GM18907 (cell line): ENCODE results near the gene E2F4.

ENCODE experiments used
- ATAC-seq: cut with Tn5 transposase; IDR thresholded peaks from one replicate; pipeline ENCODE4 v1.9.1; 2021; ENCODE audit warnings: mild to moderate bottlenecking, moderate library complexity; ENCODE audit not compliant: unreplicated experiment

E2F4 gene

DNA sequence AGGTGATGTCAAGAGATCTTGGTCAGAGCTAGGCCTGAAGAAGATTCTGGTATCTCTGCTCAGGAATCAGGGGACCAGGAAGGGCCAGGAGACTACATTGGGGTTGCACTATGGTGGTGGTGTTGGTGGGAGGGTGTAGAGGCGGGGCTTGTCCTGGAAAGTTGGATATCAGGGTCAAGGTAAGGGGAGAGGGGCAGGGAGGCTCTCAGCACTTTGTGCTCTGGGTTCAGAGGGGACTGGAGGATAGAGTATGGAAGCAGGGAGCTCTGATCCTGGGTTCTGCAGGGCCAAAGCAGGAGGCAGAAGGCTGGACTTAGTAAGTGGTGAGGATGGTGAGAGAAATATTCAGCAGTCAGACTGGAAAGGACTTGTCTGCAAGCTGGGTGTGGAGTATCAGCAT, 18.6 kb upstream of the E2F4 start:
- ATAC-seq, result no peak

DNA sequence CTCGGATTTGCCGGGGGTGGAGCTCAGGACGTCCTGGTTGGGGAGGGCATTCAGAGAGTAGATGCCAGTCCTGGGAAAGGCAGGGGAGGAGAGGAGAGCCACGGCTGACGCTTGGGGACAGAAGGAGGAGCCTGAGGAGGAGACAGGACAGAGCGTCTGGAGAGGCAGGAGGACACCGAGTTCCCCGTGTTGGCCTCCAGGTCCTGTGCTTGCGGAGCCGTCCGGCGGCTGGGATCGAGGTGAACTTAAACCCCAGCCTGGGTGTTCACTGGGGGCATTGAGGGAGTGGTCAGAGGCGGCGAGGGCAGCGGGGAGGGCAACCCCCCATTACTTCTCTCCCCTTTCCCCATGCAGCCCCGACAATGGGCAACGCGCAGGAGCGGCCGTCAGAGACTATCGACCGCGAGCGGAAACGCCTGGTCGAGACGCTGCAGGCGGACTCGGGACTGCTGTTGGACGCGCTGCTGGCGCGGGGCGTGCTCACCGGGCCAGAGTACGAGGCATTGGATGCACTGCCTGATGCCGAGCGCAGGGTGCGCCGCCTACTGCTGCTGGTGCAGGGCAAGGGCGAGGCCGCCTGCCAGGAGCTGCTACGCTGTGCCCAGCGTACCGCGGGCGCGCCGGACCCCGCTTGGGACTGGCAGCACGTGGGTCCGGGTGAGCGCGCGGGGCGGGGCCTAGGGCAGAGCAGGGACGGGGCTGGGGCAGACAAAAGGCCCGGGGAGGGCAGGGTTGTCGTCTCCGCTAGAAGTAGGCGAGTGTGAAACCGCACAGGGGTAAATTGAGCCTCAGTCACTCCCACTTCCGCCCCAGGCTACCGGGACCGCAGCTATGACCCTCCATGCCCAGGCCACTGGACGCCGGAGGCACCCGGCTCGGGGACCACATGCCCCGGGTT, 17.9 kb upstream of the E2F4 start:
- peak; percentile 45 for ATAC-seq

DNA sequence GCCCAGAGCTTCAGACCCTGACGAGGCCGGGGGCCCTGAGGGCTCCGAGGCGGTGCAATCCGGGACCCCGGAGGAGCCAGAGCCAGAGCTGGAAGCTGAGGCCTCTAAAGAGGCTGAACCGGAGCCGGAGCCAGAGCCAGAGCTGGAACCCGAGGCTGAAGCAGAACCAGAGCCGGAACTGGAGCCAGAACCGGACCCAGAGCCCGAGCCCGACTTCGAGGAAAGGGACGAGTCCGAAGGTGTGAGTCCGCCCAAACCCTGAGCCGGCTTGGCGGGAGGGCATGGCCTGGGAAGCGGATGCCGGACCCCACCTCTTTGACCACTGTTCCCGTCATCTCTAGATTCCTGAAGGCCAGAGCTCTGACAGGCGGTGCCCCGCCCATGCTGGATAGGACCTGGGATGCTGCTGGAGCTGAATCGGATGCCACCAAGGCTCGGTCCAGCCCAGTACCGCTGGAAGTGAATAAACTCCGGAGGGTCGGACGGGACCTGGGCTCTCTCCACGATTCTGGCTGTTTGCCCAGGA, 17.2 kb upstream of the E2F4 start:
- no peak for ATAC-seq

DNA sequence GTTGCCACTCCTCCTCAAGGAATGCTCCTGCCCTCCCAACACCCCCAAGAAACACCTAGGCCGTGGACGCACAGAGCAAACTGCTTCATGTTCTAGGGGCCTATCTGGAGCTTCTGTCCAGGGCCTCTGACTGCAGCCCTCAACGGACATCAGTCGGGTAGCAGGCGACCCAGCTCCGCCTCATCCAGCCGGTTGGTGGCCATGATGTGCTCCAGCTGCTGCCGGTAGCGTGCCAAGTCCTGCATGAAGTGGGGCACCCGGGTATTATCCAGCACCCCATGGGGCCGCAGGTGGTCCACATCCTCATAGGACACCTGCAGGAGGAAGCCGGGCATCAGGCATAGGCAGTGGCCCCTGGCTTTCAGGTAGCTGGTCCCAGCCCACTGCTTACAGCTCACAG, 15.3 kb upstream of the E2F4 start:
- ATAC-seq, result no peak

DNA sequence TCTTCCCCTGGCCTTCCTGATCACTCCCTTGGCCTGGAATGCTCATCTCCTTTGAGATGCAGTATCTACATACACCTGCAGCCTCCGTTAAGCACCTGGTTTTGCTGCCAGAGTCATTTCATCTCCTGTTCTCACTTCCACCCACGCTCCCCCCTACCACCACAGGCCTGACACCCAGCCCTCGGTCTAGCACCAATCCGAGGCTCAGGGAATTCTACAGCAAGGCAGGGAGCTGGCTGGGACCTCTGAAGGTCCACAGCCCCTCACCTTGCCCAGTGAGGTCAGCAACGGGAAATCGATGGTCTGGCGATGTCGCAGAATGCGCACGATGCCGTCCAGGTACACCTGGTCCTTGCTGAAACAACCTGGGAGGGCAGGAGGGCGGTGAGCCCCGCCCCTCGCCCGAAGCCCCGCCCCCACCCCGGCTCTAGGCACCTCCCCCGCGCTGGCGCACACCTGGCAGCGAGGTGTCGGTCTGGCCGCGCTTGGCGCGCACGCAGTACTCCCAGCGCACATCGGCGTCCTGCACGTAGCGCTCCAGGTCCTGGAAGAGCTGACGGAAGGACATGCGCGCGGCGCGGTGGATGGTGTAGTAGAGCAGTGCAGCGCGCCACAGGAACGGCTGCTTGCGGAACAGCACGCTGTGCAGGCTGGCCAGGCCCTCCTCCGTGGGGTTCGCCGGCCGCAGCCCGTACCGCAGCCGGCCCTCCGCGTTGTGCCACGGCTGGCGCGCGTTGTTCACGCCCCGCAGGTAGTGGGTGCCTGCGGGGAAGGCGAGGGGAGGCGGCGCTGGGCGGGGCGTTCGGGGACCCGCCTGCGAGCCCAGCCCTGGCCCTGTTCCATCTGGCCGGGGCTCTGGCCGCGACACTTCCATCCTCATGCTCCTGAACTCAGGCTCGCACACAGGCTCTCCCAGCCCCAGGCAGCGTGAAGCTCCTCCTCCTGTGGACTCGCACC, 13.9 kb upstream of the E2F4 start:
- ATAC-seq, result no peak

DNA sequence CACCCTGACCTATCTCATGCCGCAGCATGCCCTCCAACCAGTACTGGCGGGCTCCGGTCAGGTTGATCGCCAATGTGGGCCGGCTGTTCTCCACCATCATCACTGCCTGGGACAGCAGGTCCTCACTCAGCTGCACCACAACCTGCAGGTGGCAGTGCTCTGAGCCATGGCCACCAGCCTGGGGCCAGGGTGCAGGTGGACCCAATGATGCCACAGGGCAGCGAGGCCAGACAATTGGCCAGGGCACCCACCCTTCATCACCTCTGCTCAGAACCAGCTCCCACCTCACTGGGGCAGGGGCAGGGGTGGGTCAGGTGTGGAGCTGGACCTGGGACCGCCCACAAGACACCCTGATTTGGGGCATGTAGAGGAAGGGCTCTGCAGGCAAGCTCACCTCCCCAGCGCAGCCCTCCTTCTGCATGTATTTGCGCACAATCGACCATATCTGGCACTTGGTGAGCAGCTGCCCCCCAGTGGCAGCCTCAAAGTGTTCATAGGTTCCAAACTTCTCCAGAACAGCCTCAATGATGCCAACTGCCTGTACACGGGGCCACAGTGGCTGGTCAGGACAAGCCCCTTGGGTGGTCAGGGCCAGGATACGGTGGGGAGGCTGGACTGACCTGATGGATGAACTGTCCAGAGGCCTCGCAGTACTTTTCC, 12.4 kb upstream of the E2F4 start:
- no peak for ATAC-seq

DNA sequence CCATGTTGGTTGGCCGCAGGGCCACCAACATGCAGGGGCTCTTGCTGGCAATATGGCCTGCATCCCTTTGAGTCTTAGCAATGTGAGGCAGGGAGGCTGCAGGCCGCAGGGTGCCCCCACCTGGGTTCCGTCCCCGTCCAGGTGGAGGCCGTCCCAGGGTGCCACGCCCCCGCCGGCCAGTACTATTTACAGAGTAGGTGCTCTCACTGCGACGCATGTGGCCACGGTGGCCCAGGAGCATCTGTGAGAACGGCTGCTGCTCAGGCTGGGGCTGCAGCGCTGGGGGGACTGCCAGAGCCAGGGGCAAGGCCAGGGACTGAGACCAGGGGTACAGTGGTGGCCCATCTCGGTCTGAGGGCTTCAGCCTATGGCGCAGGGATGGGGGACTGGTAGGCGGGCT, 11.8 kb upstream of the E2F4 start:
- no peak for ATAC-seq

DNA sequence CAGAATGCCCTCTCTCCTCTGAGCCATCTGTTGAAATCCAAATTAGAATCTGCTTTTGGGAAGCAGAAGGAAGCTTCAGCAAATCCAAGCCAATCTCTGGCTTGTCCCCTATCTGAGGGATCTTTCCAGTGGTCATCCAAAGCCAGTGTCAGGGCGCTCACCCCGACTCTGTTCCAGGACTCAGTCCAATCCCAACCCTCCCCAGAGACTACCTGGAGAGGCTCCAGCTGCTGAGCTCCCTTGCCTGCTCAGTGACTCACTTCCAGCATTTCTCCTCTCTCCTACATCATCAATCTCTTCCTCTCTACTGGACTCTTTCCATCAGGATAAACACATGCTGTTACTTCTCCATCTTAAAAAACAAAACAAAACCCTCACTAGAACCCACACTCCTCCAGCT, 10.6 kb upstream of the E2F4 start:
- no peak for ATAC-seq

DNA sequence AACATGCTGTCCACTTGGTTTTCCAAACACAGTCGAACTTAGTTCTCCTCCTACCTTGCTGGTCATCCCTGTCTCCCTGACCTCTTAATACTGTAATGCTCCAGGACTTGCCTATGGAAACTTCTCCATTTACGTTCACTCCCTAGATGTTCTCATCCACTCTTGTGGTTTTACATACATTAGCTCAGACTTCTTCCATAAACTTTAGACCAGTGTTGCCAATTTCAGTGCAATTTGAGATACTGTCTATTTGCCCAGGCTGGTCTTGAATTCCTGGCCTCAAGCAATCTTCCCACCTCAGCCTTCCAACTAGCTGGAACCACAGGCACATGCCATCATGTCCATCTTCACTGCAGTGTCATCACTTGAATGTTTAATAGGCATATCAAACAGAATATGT, 9.7 kb upstream of the E2F4 start:
- no peak for ATAC-seq

DNA sequence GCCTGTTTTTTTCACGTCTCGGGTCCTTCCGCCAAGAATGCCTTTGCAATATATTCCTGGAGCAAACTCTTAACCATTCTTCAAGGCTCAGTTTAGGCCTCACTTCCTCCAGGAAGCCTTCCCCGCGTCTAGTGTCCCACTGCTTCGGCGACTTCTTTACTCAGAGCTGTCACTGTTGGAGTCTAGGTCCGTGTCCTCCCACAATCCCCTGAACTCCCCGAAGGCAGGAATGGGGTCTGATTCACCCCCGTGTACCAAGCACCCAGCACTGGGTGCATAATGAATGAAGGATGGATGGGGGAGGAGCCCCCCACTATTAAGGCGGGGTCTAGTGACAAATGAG, 8.7 kb upstream of the E2F4 start:
- no peak for ATAC-seq

DNA sequence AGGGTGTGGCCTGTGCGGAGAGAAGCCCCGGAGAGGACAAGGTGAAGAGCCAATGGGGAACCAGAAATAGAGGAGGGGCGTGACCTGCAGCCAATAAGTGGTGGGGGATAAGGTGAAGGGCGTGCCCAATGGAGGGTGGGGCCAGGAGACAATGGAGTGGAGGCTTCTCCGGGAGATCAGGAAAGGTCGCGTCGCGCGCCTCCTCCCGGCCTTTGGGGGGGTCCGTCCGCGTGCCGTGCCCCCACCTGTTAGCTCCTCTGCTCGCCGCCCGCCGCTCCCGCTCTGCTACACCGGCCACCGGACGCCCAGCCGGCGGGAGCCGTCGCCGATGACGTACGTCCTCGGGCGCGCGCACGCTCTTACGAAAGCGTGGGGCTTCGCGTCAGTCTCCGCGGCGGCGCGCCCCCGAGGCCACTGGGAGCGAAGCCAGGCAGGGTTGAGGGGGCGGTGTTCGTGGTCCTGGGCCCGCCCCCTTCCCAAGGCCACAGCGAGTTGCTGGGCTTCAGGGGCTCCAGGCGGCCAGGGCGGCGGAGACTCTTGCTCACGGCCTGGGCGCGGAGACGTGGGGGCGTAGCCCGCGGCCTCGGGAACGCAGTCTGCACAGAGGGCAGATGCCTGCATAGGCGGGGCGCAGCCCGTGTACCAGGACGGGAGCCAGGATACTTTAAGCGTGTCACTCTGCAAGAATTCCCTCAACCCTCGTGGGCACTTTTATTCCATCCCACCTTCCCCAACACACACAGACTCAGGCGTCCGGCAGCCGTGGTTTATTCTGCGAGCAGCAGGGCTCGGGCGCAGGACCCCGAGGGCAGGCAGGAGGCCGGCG, 8.1 kb upstream of the E2F4 start, which contains the start of gene MATCAP1:
Gene MATCAP1, minus strand, starts transcription at position 337 of the 826 bp plus-strand sequence. CDS start 3,353 bp downstream, outside the sequence.
- peak; percentile 88 for ATAC-seq

DNA sequence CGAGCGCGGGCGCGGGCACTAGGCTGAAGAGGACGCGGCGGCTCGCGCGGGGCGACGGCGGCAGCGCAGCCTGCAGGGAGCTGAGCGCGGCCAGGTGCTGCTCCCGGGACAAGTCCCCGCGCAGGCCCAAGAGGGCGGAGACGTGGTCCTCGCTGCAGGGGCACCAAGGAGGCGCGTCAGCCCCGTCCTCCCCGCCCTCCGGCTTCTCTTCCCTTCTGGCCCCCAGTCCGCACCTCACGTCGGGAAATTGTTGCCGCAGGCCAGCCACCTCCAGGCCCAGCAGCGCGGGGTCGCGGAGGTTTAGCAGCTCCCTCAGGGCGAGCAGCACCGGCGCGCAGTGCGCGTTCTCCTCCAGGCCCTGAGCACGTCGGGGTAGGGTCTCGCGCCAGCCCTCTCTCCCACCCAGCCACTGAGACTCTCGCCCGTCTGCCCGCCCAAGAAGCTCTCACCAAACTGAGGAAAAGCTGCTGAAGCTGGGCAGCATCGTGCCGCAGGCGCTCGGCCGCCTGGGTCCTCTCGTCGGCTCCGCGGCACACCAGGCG, 7.4 kb upstream of the E2F4 start:
- peak; percentile 10 for ATAC-seq

DNA sequence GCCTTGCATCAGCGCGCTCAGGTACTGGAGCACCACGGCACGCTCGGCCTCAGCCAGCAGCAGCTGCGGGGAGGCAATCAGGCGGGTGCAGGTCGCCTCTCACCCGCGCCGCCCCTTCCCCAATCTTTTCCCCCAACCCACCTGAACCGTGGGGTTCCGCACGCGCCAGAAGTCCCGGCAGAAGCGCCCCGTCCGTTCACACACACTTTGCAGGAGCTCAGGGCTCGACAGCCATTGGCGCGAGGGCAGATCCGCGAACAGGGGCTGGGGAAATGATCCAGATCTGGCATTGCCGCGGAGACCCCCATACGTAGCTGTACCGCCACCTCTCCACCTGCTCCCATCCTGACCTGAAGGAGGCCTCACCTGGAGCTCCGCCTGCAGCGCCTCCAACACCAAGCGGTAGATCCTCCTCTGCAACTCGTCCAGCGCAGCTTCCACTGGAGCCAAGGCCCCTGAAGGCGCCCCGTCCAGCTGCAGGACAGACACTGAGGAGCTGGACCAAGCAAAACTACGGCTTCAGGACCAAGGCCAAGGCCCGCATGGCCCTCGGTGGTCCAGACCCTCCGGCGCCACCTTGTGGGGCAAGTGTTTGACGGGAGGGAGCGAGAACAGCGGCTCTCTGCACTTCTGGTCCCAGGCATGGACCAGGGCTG, 6.8 kb upstream of the E2F4 start:
- no peak for ATAC-seq

DNA sequence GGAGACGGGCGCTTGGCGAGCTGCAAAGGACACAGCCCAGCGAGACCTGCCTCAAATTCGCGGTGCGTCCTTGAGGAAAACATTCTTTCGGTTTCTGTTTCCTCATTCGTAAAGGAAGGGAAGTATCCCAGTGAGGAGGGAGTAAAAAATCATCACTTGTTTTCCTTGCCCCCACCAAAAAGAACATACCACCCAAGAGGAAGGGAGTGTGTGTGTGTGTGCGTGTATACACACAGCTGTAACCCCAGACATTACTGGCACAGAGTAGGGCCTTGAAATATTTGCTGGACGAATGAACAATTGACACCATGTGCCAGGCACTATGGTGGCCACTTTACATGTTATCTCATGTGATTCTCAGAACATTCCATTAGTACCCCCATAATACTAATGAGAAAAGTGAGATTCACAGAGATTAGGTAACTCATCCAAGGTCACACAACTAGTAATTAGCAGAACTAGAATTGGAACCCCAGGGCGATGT, 6.3 kb upstream of the E2F4 start:
- no peak for ATAC-seq

DNA sequence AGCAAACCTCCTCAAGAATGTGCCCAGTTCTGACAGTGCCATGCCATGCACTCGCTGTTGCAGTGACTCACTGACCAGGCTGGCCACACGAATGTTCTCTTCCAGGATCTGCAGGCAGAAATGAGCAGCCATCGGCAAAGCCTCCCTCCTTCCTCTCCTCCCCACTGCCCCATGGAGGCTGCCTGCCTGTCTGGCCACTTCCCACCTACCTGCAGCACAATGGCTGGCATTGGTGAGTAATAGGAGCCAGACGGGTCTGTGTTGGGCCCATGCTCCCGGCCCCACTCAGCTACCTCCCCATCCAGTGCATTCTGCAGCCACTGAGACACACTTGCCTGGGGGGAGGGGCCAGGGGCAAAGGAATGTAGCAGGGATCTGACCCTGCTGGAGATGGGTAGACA, 5.4 kb upstream of the E2F4 start:
- no peak for ATAC-seq

DNA sequence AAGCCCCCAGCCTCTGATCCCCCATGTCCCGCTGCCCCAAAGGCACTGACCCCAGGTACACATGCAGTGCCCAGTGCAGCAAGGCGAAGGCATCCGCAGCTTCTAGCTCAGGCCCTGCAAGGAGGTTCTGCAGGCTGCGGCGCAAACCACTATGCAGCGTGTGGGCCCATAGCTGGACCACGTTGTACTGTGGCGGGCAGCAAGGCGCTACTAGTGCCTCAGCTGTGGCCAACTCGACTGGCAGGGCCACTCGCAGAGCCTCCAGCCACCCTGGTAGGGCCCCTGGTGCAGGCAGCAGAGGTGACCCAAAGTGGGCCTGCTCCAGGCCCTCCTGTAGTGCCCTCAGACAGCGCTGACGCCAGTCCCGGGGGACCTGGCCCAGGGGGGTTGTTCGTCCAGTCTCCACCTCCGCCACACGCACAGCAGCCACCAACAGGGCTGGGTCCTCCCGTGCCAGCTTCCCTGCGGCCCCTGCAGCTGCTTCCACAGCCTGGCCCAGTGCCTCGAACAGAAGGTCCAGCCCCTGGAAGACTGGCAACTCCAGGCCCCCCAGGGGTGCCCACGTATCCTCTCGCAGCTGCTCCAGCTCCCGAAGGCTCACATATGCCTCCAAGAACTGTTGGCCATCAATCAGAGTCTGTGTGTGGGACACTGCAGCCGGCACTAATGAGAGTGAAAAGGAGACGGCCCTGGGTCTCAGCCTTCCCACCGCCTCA, 4.6 kb upstream of the E2F4 start:
- ATAC-seq, result no peak

DNA sequence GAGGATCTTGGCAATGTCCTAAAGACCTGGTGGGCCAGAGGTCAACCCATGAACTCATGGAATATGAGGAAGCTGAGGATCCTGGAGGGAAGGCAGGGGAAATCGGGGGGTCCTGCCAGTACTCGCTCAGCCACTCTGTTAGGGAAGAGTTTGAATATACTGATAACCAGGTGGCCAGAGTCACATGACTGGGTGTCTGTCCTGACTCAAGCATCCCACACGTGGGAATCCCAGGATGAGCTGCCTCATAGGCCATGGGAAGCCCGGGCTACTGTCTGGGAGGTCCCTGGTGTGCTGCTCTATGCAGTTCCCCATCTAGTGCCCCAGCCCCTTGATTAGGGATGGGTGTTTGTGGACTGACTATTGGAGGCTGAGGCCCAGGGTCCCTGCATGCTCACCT, 3.6 kb upstream of the E2F4 start:
- no peak for ATAC-seq

DNA sequence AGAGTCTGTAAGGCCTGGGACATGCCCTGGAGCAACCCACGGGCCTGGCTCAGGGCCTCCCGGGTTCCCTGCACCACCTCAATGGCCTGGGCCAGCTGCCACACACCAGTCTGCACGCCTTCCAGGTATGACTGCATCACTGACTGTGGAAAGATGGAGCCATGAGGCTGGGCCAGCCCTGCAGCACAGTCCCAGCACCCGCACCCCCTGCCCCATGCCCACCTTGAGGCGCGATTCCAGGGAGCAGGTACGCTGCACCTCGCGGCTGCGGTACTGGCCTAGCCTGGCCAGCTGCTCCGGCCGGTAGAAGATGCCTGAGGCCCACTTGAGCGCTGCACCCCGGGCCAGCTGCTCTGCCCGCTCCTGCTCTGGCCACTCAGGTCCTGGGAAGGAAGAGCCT, 3.2 kb upstream of the E2F4 start:
- ATAC-seq, result no peak

DNA sequence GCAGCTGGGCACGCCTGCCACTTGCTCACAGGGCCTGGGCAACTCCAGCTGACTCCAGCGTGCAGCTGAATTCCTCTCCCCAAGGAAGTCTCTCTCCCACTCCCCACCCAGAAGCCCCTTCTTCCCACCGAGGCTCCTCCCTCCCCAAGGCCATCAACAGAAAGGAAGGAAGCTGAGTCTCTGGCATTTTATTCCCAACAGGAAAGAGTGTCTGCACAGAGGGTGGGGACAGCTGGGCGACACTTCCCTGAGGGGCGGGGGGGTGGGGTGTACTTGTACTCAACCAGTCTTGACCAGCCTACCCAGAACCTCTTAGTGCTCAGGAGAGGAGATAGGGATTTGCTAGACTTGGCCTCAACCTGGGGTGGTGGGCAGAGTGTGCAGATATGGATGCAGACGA, 1.9 kb upstream of the E2F4 start, which contains the start of gene EXOC3L1:
Gene EXOC3L1, minus strand, starts transcription at position 96 of the 400 bp plus-strand sequence. CDS start 460 bp downstream, outside the sequence.
- ATAC-seq, result no peak
